IPS-NIHi7 (cell line): ENCODE measurements around the gene LCA5.
"Not testable (repeated sequence)": the region's sequence is repeated elsewhere in the genome, so short reads cannot be mapped to it uniquely, and the experiment has no call there.

Experiments used
- DNase-seq: peaks from one replicate; pipeline ENCODE4 v3.0.0; 2012; ENCODE audit warnings: mixed read lengths; ENCODE audit errors: extremely low spot score

LCA5 gene

GRCh38 chr6:79467716-79468115 lies 69.5 kb downstream of the LCA5 start:
- DNase-seq = peak; percentile 41

GRCh38 chr6:79466207-79466834 lies 70.9 kb downstream of the LCA5 start:
- DNase-seq = no peak

- no peak for DNase-seq
These were observed 71.8 kb downstream of the LCA5 start for GRCh38 chr6:79465381-79465780.

GRCh38 chr6:79463621-79464050 lies 73.6 kb downstream of the LCA5 start:
- DNase-seq = peak; percentile 72

- no peak for DNase-seq
These were observed 76.0 kb downstream of the LCA5 start for GRCh38 chr6:79461205-79461604.

GRCh38 chr6:79455446-79455845 lies 81.8 kb downstream of the LCA5 start:
- DNase-seq = no peak

GRCh38 chr6:79453558-79454042 lies 83.6 kb downstream of the LCA5 start:
- DNase-seq = no peak

- no peak for DNase-seq
These were observed 86.2 kb downstream of the LCA5 start for GRCh38 chr6:79450984-79451383.

- DNase-seq = no peak
These were observed 91.2 kb downstream of the LCA5 start for GRCh38 chr6:79446006-79446405.

GRCh38 chr6:79443876-79444275 lies 93.4 kb downstream of the LCA5 start:
- DNase-seq = not testable (repeated sequence)

- no peak for DNase-seq
These were observed 96.0 kb downstream of the LCA5 start for GRCh38 chr6:79441192-79441591.

GRCh38 chr6:79440598-79440997 lies 96.6 kb downstream of the LCA5 start:
- DNase-seq = no peak

- DNase-seq = no peak
These were observed 99.2 kb downstream of the LCA5 start for GRCh38 chr6:79438030-79438429.

GRCh38 chr6:79436241-79436640 lies 101.0 kb downstream of the LCA5 start:
- no peak for DNase-seq

GRCh38 chr6:79435746-79436145 lies 101.5 kb downstream of the LCA5 start:
- DNase-seq = no peak
